HepG2 (cell line): ENCODE measurements around the gene GDAP2. TPM values are rescaled to one million over a fixed set of nuclear protein-coding genes. Genes with fewer than 3 reads are reported as not detected.
A peak's percentile ranks its signal among the peaks of the same experiment; 100 is the strongest.

Experiments
- ATF6 ChIP-seq: sonication (generic); formaldehyde crosslinking; conservative IDR thresholded peaks from 2 replicates; pipeline ENCODE4 v1.4.0; 2020; ENCODE audit warnings: missing genetic modification reagents
- CBX5 ChIP-seq: sonication (generic); formaldehyde crosslinking; IDR thresholded peaks from 2 replicates; pipeline ENCODE4 v1.4.0; 2020; ENCODE audit warnings: missing genetic modification reagents, borderline replicate concordance
- ELF3 ChIP-seq: IDR thresholded peaks from 2 replicates; pipeline ENCODE4 v1.6.1; 2016; ENCODE audit warnings: missing genetic modification reagents, missing compliant biosample characterization
- JUNB ChIP-seq: sonication (generic); formaldehyde crosslinking; IDR thresholded peaks from 2 replicates; pipeline ENCODE4 v1.8.0; 2022; ENCODE audit warnings: missing genetic modification reagents, mild to moderate bottlenecking, borderline replicate concordance
- JUND ChIP-seq: sonication (generic); formaldehyde crosslinking; IDR thresholded peaks from 2 replicates; pipeline ENCODE4 v1.8.0; 2022; ENCODE audit warnings: mild to moderate bottlenecking, missing genetic modification reagents
- MIXL1 ChIP-seq: IDR thresholded peaks from 2 replicates; pipeline ENCODE4 v1.6.1; 2016
- RBAK ChIP-seq: sonication (generic); formaldehyde crosslinking; IDR thresholded peaks from 2 replicates; pipeline ENCODE4 v1.5.1; 2020; ENCODE audit warnings: mild to moderate bottlenecking, missing genetic modification reagents
- USF2 ChIP-seq, 2 experiments: sonication (generic) in 1 of 2; formaldehyde crosslinking in 1 of 2; IDR thresholded peaks; 2 replicates each; pipeline versions ENCODE4 v1.5.1 to v1.6.1; 2011 to 2020; ENCODE audit warnings: borderline replicate concordance in 1 of 2, low read depth in 1 of 2, low read length in 1 of 2, mild to moderate bottlenecking in 1 of 2, missing genetic modification reagents in 1 of 2, moderate library complexity in 1 of 2
- ZBTB1 ChIP-seq: sonication (generic); formaldehyde crosslinking; IDR thresholded peaks from 2 replicates; pipeline ENCODE4 v1.4.0; 2020; ENCODE audit warnings: missing genetic modification reagents, borderline replicate concordance
- ZBTB14 ChIP-seq: sonication (generic); formaldehyde crosslinking; IDR thresholded peaks from 2 replicates; pipeline ENCODE4 v1.4.0; 2020; ENCODE audit warnings: missing genetic modification reagents
- ZNF33B ChIP-seq: sonication (generic); formaldehyde crosslinking; IDR thresholded peaks from 2 replicates; pipeline ENCODE4 v1.5.1; 2020; ENCODE audit warnings: mild to moderate bottlenecking, missing genetic modification reagents
- ZNF773 ChIP-seq: sonication (generic); formaldehyde crosslinking; IDR thresholded peaks from 2 replicates; pipeline ENCODE4 v1.4.0; 2020; ENCODE audit warnings: missing genetic modification reagents, borderline replicate concordance
- polyA plus RNA-seq, 8 experiments: library from polyadenylated mRNA; depleted of rRNA in 3 of 8; stranded (reverse) in 7 of 8; unstranded in 1 of 8; fragments of >200 nt; fragmentation: Illumina TruSeq in 4 of 8; extraction: Trizol in 4 of 8; gene quantifications; 2 replicates each; pipeline versions ENCODE4 v1.2.1 to v1.2.3, GENCODE V29; 2011 to 2016; ENCODE audit warnings: low read depth in 4 of 8, missing spikeins in 1 of 8, mixed read lengths in 1 of 8; ENCODE audit not compliant: insufficient read depth in 1 of 8
- total RNA-seq, 5 experiments: library from RNA; depleted of rRNA; stranded (reverse); fragments of >200 nt; fragmentation: Illumina TruSeq; extraction: Trizol; gene quantifications; 2 replicates each; pipeline ENCODE4 v1.2.3, GENCODE V29; 2016; ENCODE audit warnings: low read depth in 1 of 5

Gene GDAP2
- total and polyA plus RNA-seq, 2 of the 13 experiments (the other 11 are each of a cell fraction or from before 2014, with no cell fraction given) = 11.4 to 23.2 TPM

- no peak for TF ChIP-seq ZNF33B (CRISPR knock-in tag)
- no peak for TF ChIP-seq MIXL1
- TF ChIP-seq ELF3 = peak; percentile 10; the same call in 1 of the 2 replicates
- no peak for TF ChIP-seq RBAK (CRISPR knock-in tag)
- no peak for TF ChIP-seq CBX5 (CRISPR knock-in tag)
- no peak for TF ChIP-seq JUNB (CRISPR knock-in tag)
- TF ChIP-seq ATF6 (CRISPR knock-in tag) = no peak
- no peak for TF ChIP-seq ZBTB14
- no peak for TF ChIP-seq JUND (CRISPR knock-in tag)
- no peak for TF ChIP-seq ZBTB1 (CRISPR knock-in tag)
- TF ChIP-seq USF2 (IDR thresholded peaks at IDR 0.05; ENCODE audit: low read depth, low read length) = no peak
- TF ChIP-seq USF2 (CRISPR knock-in tag; IDR thresholded peaks at IDR 0.05; ENCODE audit: borderline replicate concordance) = no peak
- TF ChIP-seq ZNF773 (CRISPR knock-in tag) = no peak
Measured at GRCh38 chr1:117895482-117896114, 33.8 kb downstream of the GDAP2 start (continued).
